Measurements from ENCODE around the gene ADCY5.
A peak's percentile ranks its signal among the peaks of the same experiment; 100 is the strongest.

Gene ADCY5

DNA sequence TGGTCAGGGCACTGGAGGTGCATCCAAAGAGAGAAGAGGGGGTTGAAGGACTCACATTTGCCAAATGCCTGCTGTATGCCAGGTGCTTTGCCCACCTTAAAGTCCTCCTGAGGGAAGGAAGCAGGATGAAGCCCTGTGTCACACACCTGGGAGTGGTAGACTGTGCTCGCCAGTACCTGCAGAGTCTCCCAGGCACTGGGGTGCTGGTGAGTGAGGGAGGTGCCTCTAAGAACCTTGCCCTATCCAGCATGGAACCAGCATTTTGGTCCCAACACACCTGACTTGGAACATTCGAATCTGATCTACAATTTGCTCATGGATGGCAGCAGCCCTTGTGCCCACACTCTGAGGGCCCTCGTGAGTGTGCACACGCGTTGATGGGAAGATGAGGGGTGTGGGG lies 170.4 kb downstream of the ADCY5 start:
- Histone ChIP-seq H3K18ac (ENCODE audit: low read length) (no peak overlapping the region), H3K27ac (ENCODE audit: low read depth, low read length) (no peak overlapping the region), H3K4me2 (ENCODE audit: low read length) (no peak overlapping the region), H2BK15ac (replicated peaks; ENCODE audit: low read depth) (no peak overlapping the region), H3K79me1 (ENCODE audit: low read length) (no peaks in the 10 kb centered on the region), H3K23ac (ENCODE audit: low read length) (no peak overlapping the region), H3K79me2 (ENCODE audit: control insufficient read depth, insufficient read depth, low read length) (no peaks in the 10 kb centered on the region), H2AK5ac (ENCODE audit: low read length) (no peak overlapping the region), H3K4me1 (ENCODE audit: control insufficient read depth, low read depth, low read length) (no peaks in the 10 kb centered on the region), H3K36me3 (ENCODE audit: control insufficient read depth, insufficient read depth, low read length) (no peaks in the 10 kb centered on the region), H2BK120ac (ENCODE audit: low read depth, low read length) (no peak overlapping the region), H3K4me3 (ENCODE audit: low read length) (no peak overlapping the region), H2BK5ac (ENCODE audit: low read length) (no peak overlapping the region), H3K4ac (ENCODE audit: low read depth, low read length) (no peak overlapping the region), H4K8ac (ENCODE audit: low read depth, low read length) (no peak overlapping the region), H3K27me3 (ENCODE audit: insufficient read depth, low read length, poor library complexity) (no peaks in the 10 kb centered on the region), H3K56ac (ENCODE audit: low read length) (no peak overlapping the region), H3K9ac (ENCODE audit: low read length) (no peak overlapping the region), H4K5ac (ENCODE audit: low read length) (no peak overlapping the region)
- WGBS (ENCODE audit: extremely low coverage, insufficient coverage, low lambda C conversion rate) = no CpG with 5 or more reads among the region's 5 CpGs
- DNase-seq = no peak

DNA sequence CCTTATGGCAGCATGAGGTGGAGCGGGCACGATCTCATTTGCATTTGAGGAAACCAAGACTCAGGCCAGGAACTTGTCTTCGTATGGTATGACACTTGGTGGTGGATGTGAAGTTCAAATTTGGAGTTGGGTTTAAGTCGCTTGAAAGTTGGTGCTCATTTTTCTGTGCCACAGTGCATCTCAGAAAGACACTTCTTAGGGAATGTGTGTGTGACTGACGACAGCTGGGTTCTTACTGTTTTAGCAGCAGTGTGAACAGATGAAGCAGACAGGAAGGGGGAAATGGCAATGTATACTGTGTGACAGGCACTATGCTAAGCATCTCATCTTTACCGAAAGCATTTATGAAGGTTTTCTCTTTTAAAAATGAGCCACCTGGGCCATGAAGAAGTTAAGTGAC lies 171.8 kb downstream of the ADCY5 start:
- Histone ChIP-seq H2AK5ac (ENCODE audit: low read length) (no peak overlapping the region), H3K4me2 (ENCODE audit: low read length) (no peak overlapping the region), H2BK120ac (ENCODE audit: low read depth, low read length) (no peak overlapping the region), H3K79me1 (ENCODE audit: low read length) (no peaks in the 10 kb centered on the region), H3K27ac (ENCODE audit: low read depth, low read length) (no peak overlapping the region), H3K18ac (ENCODE audit: low read length) (no peak overlapping the region), H3K23ac (ENCODE audit: low read length) (no peak overlapping the region), H3K79me2 (ENCODE audit: control insufficient read depth, insufficient read depth, low read length) (no peaks in the 10 kb centered on the region), H3K4me1 (ENCODE audit: control insufficient read depth, low read depth, low read length) (peaks cover 1% of the 10 kb centered on the region), H2BK15ac (replicated peaks; ENCODE audit: low read depth) (no peak overlapping the region), H3K4ac (ENCODE audit: low read depth, low read length) (no peak overlapping the region), H4K8ac (ENCODE audit: low read depth, low read length) (no peak overlapping the region), H3K36me3 (ENCODE audit: control insufficient read depth, insufficient read depth, low read length) (no peaks in the 10 kb centered on the region), H4K5ac (ENCODE audit: low read length) (no peak overlapping the region), H3K56ac (ENCODE audit: low read length) (no peak overlapping the region), H2BK5ac (ENCODE audit: low read length) (no peak overlapping the region), H3K4me3 (ENCODE audit: low read length) (no peak overlapping the region), H3K27me3 (ENCODE audit: insufficient read depth, low read length, poor library complexity) (no peaks in the 10 kb centered on the region), H3K9ac (ENCODE audit: low read length) (no peak overlapping the region)
- no CpG with 5 or more reads among the region's 6 CpGs for WGBS (ENCODE audit: extremely low coverage, insufficient coverage, low lambda C conversion rate)
- DNase-seq = no peak

DNA sequence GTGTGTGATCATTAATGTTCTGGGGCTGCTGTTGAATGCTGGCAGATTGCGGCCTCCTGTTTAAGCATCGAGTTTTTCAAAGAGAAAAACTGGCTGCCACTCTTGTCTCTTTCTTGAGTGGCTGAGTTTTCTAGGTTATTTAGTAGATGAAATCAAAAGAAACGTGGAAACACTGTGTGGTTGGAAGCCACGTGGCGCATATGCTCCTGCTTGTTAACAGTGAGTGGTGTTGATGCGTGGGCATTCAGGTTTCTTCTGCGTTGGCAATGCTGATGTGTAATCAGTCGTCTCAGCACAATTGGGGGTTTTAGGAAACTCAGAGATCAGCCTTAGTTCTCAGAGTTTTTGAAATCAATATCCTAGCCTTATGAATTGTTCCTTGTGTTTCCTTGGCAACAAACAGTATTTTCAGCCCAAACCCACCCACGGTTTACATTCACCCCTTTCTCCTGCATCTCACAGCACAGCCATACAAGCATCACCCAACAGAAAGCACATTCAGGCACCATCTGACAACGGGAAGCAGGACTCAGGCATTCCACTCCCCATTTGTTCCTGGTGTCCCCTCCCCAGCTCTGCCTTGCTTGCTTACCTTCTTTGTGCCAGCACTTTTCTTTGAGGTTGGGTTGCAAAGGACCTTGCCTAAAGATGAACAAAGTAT lies 172.4 kb downstream of the ADCY5 start:
- no peak overlapping the region for H2BK15ac ChIP-seq (replicated peaks; ENCODE audit: low read depth)
- no peak overlapping the region for H3K27ac ChIP-seq (ENCODE audit: low read depth, low read length)
- no peaks in the 10 kb centered on the region for H3K79me2 ChIP-seq (ENCODE audit: control insufficient read depth, insufficient read depth, low read length)
- no peak overlapping the region for H4K8ac ChIP-seq (ENCODE audit: low read depth, low read length)
- H3K4me2 ChIP-seq (ENCODE audit: low read length) = no peak overlapping the region
- H3K4me3 ChIP-seq (ENCODE audit: low read length) = no peak overlapping the region
- no peak overlapping the region for H3K56ac ChIP-seq (ENCODE audit: low read length)
- no peak overlapping the region for H3K9ac ChIP-seq (ENCODE audit: low read length)
- H3K18ac ChIP-seq (ENCODE audit: low read length) = no peak overlapping the region
- H2BK120ac ChIP-seq (ENCODE audit: low read depth, low read length) = no peak overlapping the region
- H3K36me3 ChIP-seq (ENCODE audit: control insufficient read depth, insufficient read depth, low read length) = no peaks in the 10 kb centered on the region
- no peak overlapping the region for H3K4ac ChIP-seq (ENCODE audit: low read depth, low read length)
- H3K23ac ChIP-seq (ENCODE audit: low read length) = no peak overlapping the region
- H3K27me3 ChIP-seq (ENCODE audit: insufficient read depth, low read length, poor library complexity) = no peaks in the 10 kb centered on the region
- H2AK5ac ChIP-seq (ENCODE audit: low read length) = no peak overlapping the region
- no peak for DNase-seq
- no peak overlapping the region for H2BK5ac ChIP-seq (ENCODE audit: low read length)
- H3K79me1 ChIP-seq (ENCODE audit: low read length) = no peaks in the 10 kb centered on the region
- no CpG with 5 or more reads among the region's 10 CpGs for WGBS (ENCODE audit: extremely low coverage, insufficient coverage, low lambda C conversion rate)
- peaks cover 1% of the 10 kb centered on the region for H3K4me1 ChIP-seq (ENCODE audit: control insufficient read depth, low read depth, low read length)
- H4K5ac ChIP-seq (ENCODE audit: low read length) = no peak overlapping the region

DNA sequence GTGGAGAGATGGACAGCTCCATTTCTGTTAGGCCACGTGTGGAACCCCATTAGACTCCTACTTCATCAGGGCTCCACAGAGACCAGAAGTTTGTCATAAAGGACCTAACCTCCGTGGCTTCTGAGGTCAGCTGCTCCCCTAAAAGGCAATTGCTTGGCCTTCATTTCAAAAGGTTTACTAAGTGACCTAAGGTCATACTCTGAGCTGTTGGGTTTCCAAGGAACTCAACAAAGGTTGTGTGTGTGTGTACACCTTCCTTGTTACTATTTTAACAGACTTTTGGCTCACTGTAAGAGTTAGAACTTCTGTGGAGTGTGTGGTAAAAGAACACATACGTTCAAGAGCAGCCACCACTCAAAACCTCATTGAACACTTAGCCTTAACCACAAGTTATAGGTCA lies 173.2 kb downstream of the ADCY5 start:
- Histone ChIP-seq H3K27ac (ENCODE audit: low read depth, low read length) (no peak overlapping the region), H3K36me3 (ENCODE audit: control insufficient read depth, insufficient read depth, low read length) (no peaks in the 10 kb centered on the region), H3K18ac (ENCODE audit: low read length) (no peak overlapping the region), H2BK5ac (ENCODE audit: low read length) (no peak overlapping the region), H3K9ac (ENCODE audit: low read length) (no peak overlapping the region), H2AK5ac (ENCODE audit: low read length) (no peak overlapping the region), H3K79me2 (ENCODE audit: control insufficient read depth, insufficient read depth, low read length) (no peaks in the 10 kb centered on the region), H3K79me1 (ENCODE audit: low read length) (no peaks in the 10 kb centered on the region), H3K4me3 (ENCODE audit: low read length) (no peak overlapping the region), H2BK15ac (replicated peaks; ENCODE audit: low read depth) (no peak overlapping the region), H3K4me2 (ENCODE audit: low read length) (no peak overlapping the region), H3K4ac (ENCODE audit: low read depth, low read length) (no peak overlapping the region), H4K8ac (ENCODE audit: low read depth, low read length) (no peak overlapping the region), H4K5ac (ENCODE audit: low read length) (no peak overlapping the region), H2BK120ac (ENCODE audit: low read depth, low read length) (no peak overlapping the region), H3K23ac (ENCODE audit: low read length) (no peak overlapping the region), H3K4me1 (ENCODE audit: control insufficient read depth, low read depth, low read length) (peaks cover 1% of the 10 kb centered on the region), H3K56ac (ENCODE audit: low read length) (no peak overlapping the region), H3K27me3 (ENCODE audit: insufficient read depth, low read length, poor library complexity) (no peaks in the 10 kb centered on the region)
- no peak for DNase-seq
- no CpG with 5 or more reads among the region's 3 CpGs for WGBS (ENCODE audit: extremely low coverage, insufficient coverage, low lambda C conversion rate)

DNA sequence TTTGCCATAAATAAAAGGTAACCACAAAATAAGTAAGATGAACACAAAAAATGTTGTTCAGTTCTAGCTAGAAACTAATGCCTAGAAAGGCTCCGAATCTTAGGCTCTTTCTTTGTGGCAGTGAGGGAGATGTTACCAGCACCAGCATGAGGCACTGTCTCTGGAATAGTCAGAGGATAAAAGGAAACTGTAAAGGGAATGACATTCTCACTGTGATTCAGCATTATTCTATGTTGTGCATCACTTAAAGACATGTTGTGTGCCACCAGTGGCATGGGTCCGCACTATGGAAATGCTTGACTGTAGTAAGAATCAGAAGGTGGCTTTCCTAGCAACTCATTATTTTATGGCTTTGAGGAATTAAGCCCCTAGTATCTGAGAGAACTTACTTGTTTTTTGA lies 176.3 kb downstream of the ADCY5 start:
- Histone ChIP-seq H3K4me3 (ENCODE audit: low read length) (no peak overlapping the region), H3K4me1 (ENCODE audit: control insufficient read depth, low read depth, low read length) (peaks cover 1% of the 10 kb centered on the region), H2BK120ac (ENCODE audit: low read depth, low read length) (no peak overlapping the region), H2BK15ac (replicated peaks; ENCODE audit: low read depth) (no peak overlapping the region), H3K36me3 (ENCODE audit: control insufficient read depth, insufficient read depth, low read length) (no peaks in the 10 kb centered on the region), H3K27me3 (ENCODE audit: insufficient read depth, low read length, poor library complexity) (no peaks in the 10 kb centered on the region), H3K9ac (ENCODE audit: low read length) (no peak overlapping the region), H3K56ac (ENCODE audit: low read length) (peak overlapping the region; percentile 65), H2AK5ac (ENCODE audit: low read length) (no peak overlapping the region), H2BK5ac (ENCODE audit: low read length) (no peak overlapping the region), H3K23ac (ENCODE audit: low read length) (no peak overlapping the region), H3K79me1 (ENCODE audit: low read length) (no peaks in the 10 kb centered on the region), H4K5ac (ENCODE audit: low read length) (no peak overlapping the region), H3K4ac (ENCODE audit: low read depth, low read length) (no peak overlapping the region), H3K79me2 (ENCODE audit: control insufficient read depth, insufficient read depth, low read length) (no peaks in the 10 kb centered on the region), H3K18ac (ENCODE audit: low read length) (no peak overlapping the region), H3K4me2 (ENCODE audit: low read length) (no peak overlapping the region), H4K8ac (ENCODE audit: low read depth, low read length) (no peak overlapping the region), H3K27ac (ENCODE audit: low read depth, low read length) (peak overlapping the region; percentile 40)
- WGBS (ENCODE audit: extremely low coverage, insufficient coverage, low lambda C conversion rate) = no CpG with 5 or more reads among the region's 2 CpGs
- DNase-seq = peak; percentile 77
